Eye (tissue), 1 donor: ENCODE measurements around the gene TARP.
"Not testable (repeated sequence)": the region's sequence is repeated elsewhere in the genome, so short reads cannot be mapped to it uniquely, and the experiment has no call there.

ENCODE experiments used
- DNase-seq: peaks from one replicate; pipeline ENCODE4 v3.0.0-alpha.2; 2015

TARP gene

GRCh38 chr7:38259157-38259556, 14.3 kb downstream of the TARP start:
- not testable (repeated sequence) for DNase-seq

GRCh38 chr7:38257350-38257677, 16.1 kb downstream of the TARP start:
- DNase-seq = no peak

GRCh38 chr7:38249849-38250248, 23.6 kb downstream of the TARP start:
- DNase-seq = not testable (repeated sequence)

GRCh38 chr7:38248069-38248567, 25.3 kb downstream of the TARP start:
- no peak for DNase-seq

- no peak for DNase-seq
These were observed 27.9 kb downstream of the TARP start for GRCh38 chr7:38245409-38245977.

GRCh38 chr7:38244516-38244915, 28.9 kb downstream of the TARP start:
- no peak for DNase-seq

GRCh38 chr7:38243345-38243744, 30.1 kb downstream of the TARP start:
- DNase-seq = not testable (repeated sequence)

- no peak for DNase-seq
These were observed 30.6 kb downstream of the TARP start for GRCh38 chr7:38242814-38243213.

- no peak for DNase-seq
These were observed 32.4 kb downstream of the TARP start for GRCh38 chr7:38241071-38241470.

GRCh38 chr7:38239129-38239528, 34.3 kb downstream of the TARP start:
- DNase-seq = not testable (repeated sequence)

- DNase-seq = no peak
These were observed 37.8 kb downstream of the TARP start for GRCh38 chr7:38235606-38236005.

GRCh38 chr7:38234759-38235158, 38.7 kb downstream of the TARP start:
- not testable (repeated sequence) for DNase-seq

GRCh38 chr7:38232502-38233366, 40.7 kb downstream of the TARP start:
- no peak for DNase-seq

GRCh38 chr7:38229884-38230642, 43.4 kb downstream of the TARP start:
- no peak for DNase-seq

GRCh38 chr7:38229386-38229785, 44.0 kb downstream of the TARP start:
- no peak for DNase-seq

GRCh38 chr7:38224392-38224791, 49.0 kb downstream of the TARP start:
- no peak for DNase-seq

- no peak for DNase-seq
These were observed 50.1 kb downstream of the TARP start for GRCh38 chr7:38223306-38223705.

GRCh38 chr7:38222481-38223096, 50.8 kb downstream of the TARP start:
- DNase-seq = peak; percentile 81

GRCh38 chr7:38220452-38220851, 53.0 kb downstream of the TARP start:
- DNase-seq = no peak

- DNase-seq = no peak
These were observed 55.8 kb downstream of the TARP start for GRCh38 chr7:38217672-38218071.

GRCh38 chr7:38215735-38216670, 57.4 kb downstream of the TARP start:
- peak; percentile 91 for DNase-seq

- DNase-seq = no peak
These were observed 58.3 kb downstream of the TARP start for GRCh38 chr7:38215115-38215514.
